SIG-M5 treated with dmso at 0.1 percent for 504 hours (cell line): ENCODE data around the gene NUPR2.
A peak's percentile ranks its signal among the peaks of the same experiment; 100 is the strongest.
"Not testable (repeated sequence)": the region's sequence is repeated elsewhere in the genome, so short reads cannot be mapped to it uniquely, and the experiment has no call there.

Experiments used
- DNase-seq: peaks from one replicate; lab custom pipeline; 2025; ENCODE audit not compliant: unreplicated experiment; lab: John Stamatoyannopoulos, UW

NUPR2 gene

DNA sequence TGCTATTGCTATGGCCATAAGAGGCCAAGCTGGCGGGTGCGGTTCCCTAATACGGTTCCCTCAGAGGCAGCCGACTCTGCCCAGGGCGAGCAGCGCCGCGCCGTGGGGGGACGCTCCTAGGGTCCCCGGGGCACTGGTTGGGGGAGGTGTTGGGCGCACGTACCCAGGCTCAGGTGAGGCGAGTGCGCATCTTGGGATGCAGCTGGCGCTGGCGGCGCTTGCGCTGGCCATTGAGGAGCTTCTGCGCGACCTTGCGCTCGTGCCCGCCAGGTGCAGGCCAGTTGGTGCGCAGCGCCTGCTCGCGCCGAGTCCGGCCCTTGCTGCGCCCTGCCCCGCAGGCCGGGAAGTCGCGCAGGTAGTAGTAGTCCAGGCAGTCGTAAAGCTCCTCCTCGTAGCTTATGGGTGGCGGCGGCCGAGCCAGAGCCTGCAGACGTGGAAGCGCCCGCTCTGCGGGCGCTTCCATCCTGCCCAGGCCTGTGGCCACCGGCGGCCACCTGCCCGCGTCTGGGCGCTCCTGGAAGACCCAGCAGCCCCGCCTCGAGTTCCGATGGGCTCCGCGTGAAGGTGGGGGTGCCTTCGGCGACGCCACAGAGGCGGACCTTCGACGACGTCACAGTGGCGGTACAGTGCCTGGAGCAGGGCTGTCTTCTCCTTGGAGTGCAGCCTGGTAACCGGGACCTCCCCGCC is at the start of gene NUPR2:
Gene NUPR2 (minus strand): TSS at position 566 of the 687 bp plus-strand sequence. CDS start 103 bp downstream, at position 463.
- DNase-seq = no peak

- peak; percentile 3 for DNase-seq
Measured at GRCh38 chr7:56157238-56157790, 41.1 kb upstream of the NUPR2 start.

DNA sequence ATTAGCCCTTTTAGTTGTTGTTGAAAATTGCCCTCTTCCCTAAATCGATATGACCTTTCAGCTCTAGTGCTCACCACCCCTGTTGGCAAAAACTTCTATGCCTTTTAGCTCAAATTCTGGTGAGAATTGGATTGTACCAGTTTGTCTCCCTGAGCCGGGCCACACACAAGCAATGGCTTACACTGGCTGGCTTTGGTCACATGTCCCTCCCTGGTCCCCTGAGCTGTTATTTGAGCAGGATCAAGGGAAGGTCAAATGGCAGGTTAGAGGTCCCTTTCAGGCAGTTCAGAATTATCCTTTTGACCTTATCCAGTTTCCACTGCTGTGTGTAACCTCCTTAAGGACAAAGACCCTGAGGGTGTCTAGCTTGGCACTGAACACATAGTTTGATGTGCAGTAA is 14.8 kb upstream of the NUPR2 start:
- not testable (repeated sequence) for DNase-seq

DNA sequence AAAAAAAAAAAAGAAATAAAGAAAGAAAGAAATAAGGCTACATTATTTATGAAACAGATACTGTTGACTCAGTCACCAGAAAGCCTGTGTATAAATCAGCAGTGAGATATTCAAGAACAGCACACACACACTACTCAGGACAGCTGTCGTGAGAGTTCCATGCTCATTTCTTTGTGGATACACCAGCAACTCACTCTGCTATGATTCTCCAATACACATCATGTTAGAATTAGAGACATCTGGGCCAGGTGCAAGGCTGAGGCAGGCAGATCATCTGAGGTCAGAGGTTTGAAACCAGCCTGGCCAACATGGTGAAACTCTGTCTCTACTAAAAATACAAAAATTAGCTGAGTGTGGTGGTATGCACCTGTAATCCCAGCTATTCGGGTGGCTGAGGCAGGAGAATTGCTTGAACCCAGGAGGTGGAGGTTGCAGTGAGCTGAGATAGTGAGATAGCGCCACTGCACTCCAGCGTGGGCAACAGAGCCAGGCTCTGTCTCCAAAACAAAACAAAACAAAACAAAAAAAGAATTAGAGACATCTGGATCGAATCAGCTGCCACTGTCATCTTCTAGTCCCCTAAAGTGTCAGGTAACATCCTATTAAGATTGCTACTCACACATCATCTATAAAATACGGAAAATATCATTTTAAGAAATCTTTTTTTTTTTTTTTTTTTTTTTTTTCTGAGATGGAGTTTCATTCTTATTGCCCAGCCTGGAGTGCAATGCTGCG is 11.2 kb upstream of the NUPR2 start:
- no peak for DNase-seq

DNA sequence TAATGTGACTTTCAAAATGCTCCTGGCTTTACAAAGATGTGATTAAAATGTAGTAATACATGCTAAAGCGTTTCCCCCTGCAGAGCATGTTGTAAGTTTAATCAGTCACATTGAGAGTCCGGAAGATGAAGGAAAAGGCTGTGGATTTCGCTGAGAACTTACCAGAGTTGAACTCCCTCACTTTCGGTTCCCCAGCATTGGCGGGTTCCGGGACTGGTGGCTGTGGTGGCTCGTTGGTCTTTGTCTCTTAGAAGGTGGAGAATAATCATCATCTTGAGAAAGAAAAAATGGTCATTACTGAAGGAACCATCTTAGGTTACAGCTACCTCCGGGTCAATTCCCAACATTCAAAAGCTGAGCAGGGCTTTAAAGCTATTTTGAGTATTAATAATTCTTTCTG is 9.6 kb upstream of the NUPR2 start:
- DNase-seq = no peak

DNA sequence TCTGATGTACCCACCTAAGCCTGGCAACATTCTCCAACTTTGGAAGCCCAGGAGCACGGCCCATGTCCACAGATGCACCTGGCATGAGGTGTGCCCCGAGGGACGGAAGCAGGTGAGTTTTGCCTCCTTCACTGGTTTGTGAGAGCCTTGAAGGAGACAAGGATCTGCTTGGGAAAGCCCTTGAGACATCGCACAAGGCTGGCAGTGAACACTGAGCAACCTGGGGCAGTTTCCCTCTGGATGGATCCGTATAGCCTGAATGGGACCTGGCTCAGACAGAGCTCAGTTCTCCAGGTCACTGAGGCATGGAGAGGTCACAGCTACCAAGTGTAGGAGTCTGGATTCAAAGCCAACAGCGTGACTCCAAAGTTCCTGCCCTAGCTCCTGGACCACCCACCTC is 8.8 kb upstream of the NUPR2 start:
- DNase-seq = no peak

- no peak for DNase-seq
Measured at GRCh38 chr7:56121440-56121839, 5.2 kb upstream of the NUPR2 start.

DNA sequence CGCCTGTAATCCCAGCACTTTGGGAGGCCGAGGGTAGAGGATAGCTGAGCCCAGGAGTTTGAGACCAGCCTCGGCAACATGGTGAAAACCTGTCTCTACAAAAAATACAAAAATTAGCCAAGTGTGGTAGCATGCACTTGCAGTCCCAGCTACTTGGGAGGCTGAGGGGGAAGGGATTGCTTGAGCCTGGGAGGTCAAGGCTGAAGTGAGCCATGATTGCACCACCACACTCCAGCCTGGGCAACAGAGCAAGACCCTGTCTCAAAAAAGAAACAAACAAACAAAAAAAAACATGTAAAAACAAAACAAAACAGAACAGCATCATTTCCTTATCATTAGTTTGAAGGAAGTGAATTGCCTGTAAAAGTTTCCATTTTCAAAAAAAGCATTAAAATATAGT is 4.0 kb downstream of the NUPR2 start:
- DNase-seq = not testable (repeated sequence)

- no peak for DNase-seq
Measured at GRCh38 chr7:56110611-56111010, 5.6 kb downstream of the NUPR2 start.

- no peak for DNase-seq
Measured at GRCh38 chr7:56107954-56108258, 8.3 kb downstream of the NUPR2 start.

- peak; percentile 99 for DNase-seq
Measured at GRCh38 chr7:56106108-56107073, 9.8 kb downstream of the NUPR2 start, which contains the start of gene CHCHD2. Gene CHCHD2, minus strand, starts transcription at chr7:56106476. Its CDS starts 63 bp downstream, at chr7:56106413.

- DNase-seq = peak; percentile 54
Measured at GRCh38 chr7:56105508-56105907, 10.7 kb downstream of the NUPR2 start.

- not testable (repeated sequence) for DNase-seq
Measured at GRCh38 chr7:56104138-56104537, 12.1 kb downstream of the NUPR2 start.

- DNase-seq = no peak
Measured at GRCh38 chr7:56099653-56100052, 16.6 kb downstream of the NUPR2 start.

DNA sequence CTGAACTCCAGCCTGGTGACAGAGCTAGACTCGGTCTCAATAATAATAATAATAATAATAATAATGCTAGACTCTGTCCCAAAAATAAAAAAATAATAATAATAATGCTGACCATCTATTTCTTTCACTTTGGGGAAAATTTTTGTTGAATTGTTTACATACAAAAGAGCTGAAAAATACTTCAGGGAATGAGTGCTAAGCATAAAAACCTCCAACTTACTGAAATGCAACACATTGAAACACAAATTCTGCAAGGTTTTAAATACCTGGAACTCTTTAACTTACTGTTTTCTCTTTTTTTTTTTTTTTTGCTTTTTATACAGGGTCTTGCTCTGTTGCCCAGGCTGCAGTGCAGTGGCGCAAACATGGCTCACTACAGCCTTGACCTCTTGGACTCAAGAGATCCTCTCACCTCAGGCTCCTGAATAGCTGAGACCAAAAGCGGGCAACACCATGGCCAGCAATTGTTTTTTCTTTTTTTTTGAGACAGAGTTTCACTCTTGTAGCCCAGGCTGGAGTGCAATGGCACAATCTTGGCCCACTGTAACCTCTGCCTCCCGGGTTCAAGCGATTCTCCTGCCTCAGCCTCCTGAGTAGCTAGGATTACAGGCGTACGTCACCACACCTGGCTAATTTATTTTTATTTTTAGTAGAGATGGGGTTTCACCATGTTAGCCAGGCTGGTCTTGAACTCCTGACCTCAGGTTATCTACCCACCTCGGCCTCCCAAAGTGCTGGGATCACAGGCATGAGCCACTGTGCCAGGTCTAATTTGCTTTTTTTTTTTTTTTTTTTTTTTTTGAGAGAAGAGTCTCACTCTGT is 17.8 kb downstream of the NUPR2 start:
- DNase-seq = not testable (repeated sequence)

GRCh38 chr7:56097700-56098099 is 18.5 kb downstream of the NUPR2 start:
- DNase-seq = no peak

GRCh38 chr7:56092789-56093531 is 23.3 kb downstream of the NUPR2 start, which contains the start of gene PHKG1:
Gene PHKG1, minus strand, starts transcription at chr7:56092952. Its CDS starts 4,011 bp downstream, at chr7:56088941.
- no peak for DNase-seq

DNA sequence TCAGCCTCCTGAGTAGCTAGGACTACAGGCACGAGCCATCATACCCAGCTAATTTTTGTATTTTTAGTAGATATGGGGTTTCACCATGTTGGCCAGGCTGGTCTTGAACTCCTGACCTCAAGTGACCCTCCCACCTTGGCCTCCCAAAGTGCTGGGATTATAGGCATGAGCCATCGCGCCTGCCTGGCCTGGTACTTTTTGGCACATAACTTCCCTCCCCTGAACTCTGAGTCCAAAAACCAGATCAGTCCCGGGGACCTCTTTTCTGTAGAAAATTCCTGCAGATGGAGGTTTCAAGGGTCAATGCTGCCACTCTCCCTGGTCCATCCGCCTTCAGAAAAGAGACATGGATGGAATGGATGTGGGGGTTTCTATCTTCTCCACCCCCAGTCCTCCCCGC is 23.8 kb downstream of the NUPR2 start:
- not testable (repeated sequence) for DNase-seq

GRCh38 chr7:56091591-56091990 is 24.6 kb downstream of the NUPR2 start:
- DNase-seq = no peak
